ENCODE measurements around the gene NMT1. TPM values are rescaled to one million over a fixed set of nuclear protein-coding genes. Genes with fewer than 3 reads are reported as not detected.

NMT1 gene
- polyA plus RNA-seq: 282 and 496 TPM in 2 replicates

GRCh38 chr17:45060797-45061605 lies at the start of gene NMT1:
Gene NMT1 (plus strand): TSS chr17:45061317. CDS start chr17:45061330, 13 bp downstream.

GRCh38 chr17:45051060-45051719 lies 9.9 kb upstream of the NMT1 start, which contains the start of gene DCAKD:
Gene DCAKD (minus strand): TSS chr17:45051632. CDS start chr17:45034885, 16,747 bp downstream.

GRCh38 chr17:45132320-45132571 lies 71.1 kb downstream of the NMT1 start, which contains the start of gene PLCD3:
Gene PLCD3 (minus strand): TSS chr17:45132515. CDS start chr17:45132410, 105 bp downstream.

GRCh38 chr17:45135192-45135977 lies 74.3 kb downstream of the NMT1 start, which contains the start of gene ACBD4:
Gene ACBD4 (plus strand): TSS chr17:45135687. CDS start chr17:45136145, 458 bp downstream.

GRCh38 chr17:45148183-45149036 lies 87.3 kb downstream of the NMT1 start, which contains the start of gene HEXIM1:
Gene HEXIM1 (plus strand): TSS chr17:45148475. CDS start chr17:45149191, 716 bp downstream.

Other genes starting within 250 kb of the NMT1 start
- gene GJC1, start 231.0 kb upstream of the NMT1 start, polyA plus RNA-seq: 0.67 and 1.5 TPM in 2 replicates
- 6.8 and 14.2 TPM in 2 replicates for gene HIGD1B, start 213.4 kb upstream of the NMT1 start, polyA plus RNA-seq
- 40.3 and 51.8 TPM in 2 replicates for gene EFTUD2, start 161.9 kb upstream of the NMT1 start, polyA plus RNA-seq
- 9.4 and 14.4 TPM in 2 replicates for gene GFAP, start 145.8 kb upstream of the NMT1 start, polyA plus RNA-seq
- not detected in 2 replicates for gene KIF18B, start 113.5 kb upstream of the NMT1 start, polyA plus RNA-seq
- not detected in 2 replicates for gene C1QL1, start 93.0 kb upstream of the NMT1 start, polyA plus RNA-seq
- 21.0 and 30.2 TPM in 2 replicates for gene DCAKD, start 9.7 kb upstream of the NMT1 start, polyA plus RNA-seq
- gene PLCD3, start 71.2 kb downstream of the NMT1 start, polyA plus RNA-seq: 0.31 and 0.71 TPM in 2 replicates
- 0.44 TPM in 1 of 2 replicates, not detected in the other for gene ACBD4, start 74.4 kb downstream of the NMT1 start, polyA plus RNA-seq
- gene HEXIM1, start 87.2 kb downstream of the NMT1 start, polyA plus RNA-seq: 6.0 and 6.7 TPM in 2 replicates
- 0.27 and 2.9 TPM in 2 replicates for gene HEXIM2, start 100.6 kb downstream of the NMT1 start, polyA plus RNA-seq
- gene FMNL1, start 160.6 kb downstream of the NMT1 start, polyA plus RNA-seq: 2.4 and 4.0 TPM in 2 replicates
- not detected in 2 replicates for gene SPATA32, start 200.8 kb downstream of the NMT1 start, polyA plus RNA-seq